ENCODE data around the gene UNC5B. TPM values are rescaled to one million over a fixed set of nuclear protein-coding genes. Genes with fewer than 3 reads are reported as not detected.

The UNC5B gene
- total RNA-seq, 4 donors from 2014 or later = 3.4 to 5.2 (median 3.9) TPM

DNA sequence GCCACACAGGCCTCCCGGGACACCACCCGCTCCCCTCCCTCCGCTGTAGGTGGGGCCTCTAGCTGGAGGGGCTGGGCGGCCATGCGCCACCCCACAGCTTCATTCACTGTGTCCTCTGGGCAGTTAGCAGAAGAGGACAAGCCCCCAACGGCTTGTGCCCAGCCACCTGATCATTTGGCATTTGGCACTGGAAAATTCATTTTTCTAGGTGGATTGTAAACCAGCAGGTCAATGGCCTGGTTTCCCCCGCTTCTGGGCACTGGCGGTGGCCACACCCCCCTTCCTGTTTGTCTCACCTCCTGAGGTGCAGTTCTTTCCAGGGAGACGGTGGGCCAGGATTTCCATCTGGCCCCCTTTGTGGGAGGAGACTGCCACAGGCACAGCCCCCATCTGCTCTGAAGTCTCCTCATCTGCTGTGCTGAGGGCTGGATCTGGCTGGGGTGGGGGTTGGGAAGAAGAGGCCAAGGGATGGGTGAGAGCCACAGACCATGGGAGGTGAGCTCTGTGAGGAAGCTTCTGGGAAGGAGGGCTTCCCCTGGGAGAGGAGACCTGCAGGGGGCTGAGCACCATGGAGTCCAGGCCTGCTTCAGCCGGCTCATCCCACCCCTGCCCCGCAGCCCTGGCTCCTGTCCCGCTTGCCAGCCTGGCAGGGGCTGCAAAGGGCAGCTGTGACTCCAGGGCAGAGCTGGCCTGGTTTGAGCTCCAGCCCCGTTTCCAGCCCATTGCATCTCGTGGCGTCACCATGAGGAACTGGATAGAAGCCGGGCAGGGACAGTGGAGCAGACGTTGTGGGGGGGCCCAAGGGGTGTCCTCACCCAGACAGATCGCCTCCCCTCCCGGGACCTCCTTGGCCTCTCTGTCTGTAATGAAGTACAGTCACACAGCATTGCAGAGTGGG lies 66.6 kb downstream of the UNC5B start:
- no peak for ATAC-seq (ENCODE audit: low FRiP score)
- TF ChIP-seq, protein P1, sequence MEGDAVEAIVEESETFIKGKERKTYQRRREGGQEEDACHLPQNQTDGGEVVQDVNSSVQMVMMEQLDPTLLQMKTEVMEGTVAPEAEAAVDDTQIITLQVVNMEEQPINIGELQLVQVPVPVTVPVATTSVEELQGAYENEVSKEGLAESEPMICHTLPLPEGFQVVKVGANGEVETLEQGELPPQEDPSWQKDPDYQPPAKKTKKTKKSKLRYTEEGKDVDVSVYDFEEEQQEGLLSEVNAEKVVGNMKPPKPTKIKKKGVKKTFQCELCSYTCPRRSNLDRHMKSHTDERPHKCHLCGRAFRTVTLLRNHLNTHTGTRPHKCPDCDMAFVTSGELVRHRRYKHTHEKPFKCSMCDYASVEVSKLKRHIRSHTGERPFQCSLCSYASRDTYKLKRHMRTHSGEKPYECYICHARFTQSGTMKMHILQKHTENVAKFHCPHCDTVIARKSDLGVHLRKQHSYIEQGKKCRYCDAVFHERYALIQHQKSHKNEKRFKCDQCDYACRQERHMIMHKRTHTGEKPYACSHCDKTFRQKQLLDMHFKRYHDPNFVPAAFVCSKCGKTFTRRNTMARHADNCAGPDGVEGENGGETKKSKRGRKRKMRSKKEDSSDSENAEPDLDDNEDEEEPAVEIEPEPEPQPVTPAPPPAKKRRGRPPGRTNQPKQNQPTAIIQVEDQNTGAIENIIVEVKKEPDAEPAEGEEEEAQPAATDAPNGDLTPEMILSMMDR (IDR thresholded peaks at IDR 0.05) = no peak
- no peak for DNase-seq (ENCODE audit: low spot score)

DNA sequence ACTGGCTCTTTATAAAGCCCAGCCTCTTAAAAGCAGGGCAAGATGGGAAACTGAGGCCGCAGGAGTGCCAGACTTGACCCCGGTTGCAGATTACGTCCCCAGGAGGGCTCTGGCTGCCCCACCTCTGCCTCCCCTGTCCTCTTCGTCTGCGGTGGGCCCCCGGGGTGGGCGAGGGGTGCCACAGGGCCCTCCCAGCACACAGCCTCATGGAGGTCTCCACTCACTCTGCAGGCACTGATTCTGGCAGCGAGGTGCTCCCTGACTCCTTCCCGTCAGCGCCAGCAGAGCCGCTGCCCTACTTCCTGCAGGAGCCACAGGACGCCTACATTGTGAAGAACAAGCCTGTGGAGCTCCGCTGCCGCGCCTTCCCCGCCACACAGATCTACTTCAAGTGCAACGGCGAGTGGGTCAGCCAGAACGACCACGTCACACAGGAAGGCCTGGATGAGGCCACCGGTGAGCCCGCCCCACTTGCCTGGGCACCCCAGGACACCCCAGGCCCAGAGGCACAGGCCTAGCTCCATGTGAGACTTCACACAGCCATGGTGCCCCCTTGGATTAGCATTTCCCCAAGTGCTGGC lies 67.3 kb downstream of the UNC5B start:
- ATAC-seq (ENCODE audit: low FRiP score) (no peak), DNase-seq (ENCODE audit: low spot score) (no peak)
- TF ChIP-seq, protein P1 (IDR thresholded peaks at IDR 0.05) = no peak

DNA sequence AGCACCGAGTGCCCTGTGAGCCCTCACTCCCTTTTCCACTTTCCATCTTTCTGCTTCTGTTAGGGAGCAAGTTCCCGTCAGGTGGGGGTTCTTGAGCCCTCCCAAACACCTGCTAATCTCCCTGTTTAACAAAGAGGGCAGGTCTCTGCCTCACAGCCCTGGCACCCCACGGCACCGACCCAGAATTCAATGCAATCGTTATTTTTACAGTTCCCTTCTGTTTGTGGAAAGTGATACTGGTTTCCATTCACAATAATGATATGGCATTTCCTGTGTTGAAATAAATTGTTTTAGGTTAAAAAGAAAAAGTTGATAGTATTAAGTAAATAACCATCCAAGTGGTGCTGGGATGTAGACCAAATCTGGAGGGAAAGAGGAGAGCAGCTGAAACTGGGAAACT lies 67.8 kb downstream of the UNC5B start:
- DNase-seq (ENCODE audit: low spot score) = no peak
- TF ChIP-seq, protein P1 (IDR thresholded peaks at IDR 0.05) = no peak
- no peak for ATAC-seq (ENCODE audit: low FRiP score)

DNA sequence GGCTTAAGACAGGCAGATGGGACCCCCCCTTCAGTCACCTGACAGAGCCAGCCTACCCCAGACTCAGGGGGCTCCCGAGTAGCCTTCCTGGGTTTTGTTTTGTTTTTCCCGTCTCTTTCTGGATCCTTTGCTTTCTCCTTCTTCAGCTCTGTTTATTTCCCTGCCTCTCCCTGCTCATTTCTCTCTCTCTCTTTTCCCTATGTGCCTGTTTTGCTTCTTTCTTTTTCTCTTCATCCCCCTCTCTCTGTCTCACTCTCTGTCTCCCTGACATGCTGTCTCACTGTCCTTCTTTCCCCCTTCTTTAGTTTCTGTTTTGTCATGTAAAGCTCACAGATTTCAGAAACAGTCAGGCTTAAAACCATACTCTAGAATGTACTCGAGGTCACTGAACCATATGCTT lies 68.5 kb downstream of the UNC5B start:
- no peak for ATAC-seq (ENCODE audit: low FRiP score)
- DNase-seq (ENCODE audit: low spot score) = no peak
- TF ChIP-seq, protein P1 (IDR thresholded peaks at IDR 0.05) = no peak

DNA sequence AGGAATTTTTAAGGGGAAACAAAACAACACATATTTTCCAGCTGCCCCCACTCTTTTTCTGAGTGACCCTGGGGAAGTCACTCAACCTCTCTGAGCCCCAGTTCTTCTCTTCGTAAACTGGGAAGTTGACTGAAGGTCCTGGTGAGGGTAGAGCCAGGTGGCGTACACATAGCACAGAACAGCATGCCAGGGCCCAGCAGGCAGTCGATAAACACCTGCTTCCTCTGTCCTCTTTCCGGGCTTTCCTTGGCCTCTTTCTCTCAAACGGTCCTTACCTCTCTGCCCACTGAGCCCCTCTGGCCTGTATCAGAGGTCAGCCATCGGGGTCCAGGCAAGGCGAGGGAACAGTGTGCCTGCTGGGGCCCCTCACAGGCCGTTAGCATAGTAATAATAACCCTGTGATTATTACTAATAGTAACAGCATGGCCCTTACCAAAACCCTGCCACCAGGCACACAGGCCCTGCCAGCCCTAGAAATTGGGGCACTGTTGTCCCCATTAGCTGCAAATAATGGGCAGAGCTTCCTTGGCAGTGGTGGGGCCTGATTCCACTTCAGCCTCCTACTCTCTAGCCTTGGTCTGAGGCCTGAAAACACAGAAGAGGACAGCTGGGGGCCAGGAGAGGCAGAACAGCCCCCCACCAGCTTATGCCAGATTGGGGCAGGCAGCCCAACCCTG lies 69.4 kb downstream of the UNC5B start:
- DNase-seq (ENCODE audit: low spot score) (no peak), ATAC-seq (ENCODE audit: low FRiP score) (no peak)
- TF ChIP-seq, protein P1 (IDR thresholded peaks at IDR 0.05) = no peak

DNA sequence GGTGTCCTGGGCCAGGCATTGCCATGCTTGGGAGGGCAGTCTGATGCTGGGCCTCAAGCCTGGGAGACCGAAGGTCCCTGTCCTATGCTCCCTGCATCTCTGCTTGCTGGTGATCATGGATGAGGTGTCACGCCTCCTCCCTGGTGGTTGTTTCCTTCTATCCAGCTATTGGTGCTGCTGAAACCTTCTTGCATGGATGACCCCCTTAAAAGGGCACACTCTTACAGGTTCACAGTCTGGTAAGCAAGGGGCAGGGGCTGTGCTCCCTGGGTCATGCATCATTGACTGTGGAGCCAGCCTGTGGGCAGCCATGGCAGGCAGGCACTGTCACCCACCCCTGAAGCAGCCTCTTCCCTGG lies 69.9 kb downstream of the UNC5B start:
- TF ChIP-seq, protein P1 (IDR thresholded peaks at IDR 0.05) = no peak
- DNase-seq (ENCODE audit: low spot score) (no peak), ATAC-seq (ENCODE audit: low FRiP score) (no peak)

Data from omental fat pad (tissue), 4 donors.